DOHH2 (cell line): ENCODE measurements around the gene RAX2.

Experiments
- EZH2phosphoT487 ChIP-seq: fragments of 200-600 bp; sonication (generic); IDR thresholded peaks from 2 replicates; pipeline ENCODE4 v1.6.1; 2017; ENCODE audit warnings: borderline replicate concordance, mild to moderate bottlenecking, antibody characterized with exemption, low read length, moderate library complexity, mixed read lengths
- TF ChIP-seq, protein P1 (sequence below): fragments of 200-600 bp; sonication (generic); IDR thresholded peaks from one replicate; pipeline ENCODE4 v1.5.1; 2014; ENCODE audit warnings: antibody characterized with exemption, mild to moderate bottlenecking, low read depth, low read length; ENCODE audit not compliant: poor library complexity, severe bottlenecking

DNA sequence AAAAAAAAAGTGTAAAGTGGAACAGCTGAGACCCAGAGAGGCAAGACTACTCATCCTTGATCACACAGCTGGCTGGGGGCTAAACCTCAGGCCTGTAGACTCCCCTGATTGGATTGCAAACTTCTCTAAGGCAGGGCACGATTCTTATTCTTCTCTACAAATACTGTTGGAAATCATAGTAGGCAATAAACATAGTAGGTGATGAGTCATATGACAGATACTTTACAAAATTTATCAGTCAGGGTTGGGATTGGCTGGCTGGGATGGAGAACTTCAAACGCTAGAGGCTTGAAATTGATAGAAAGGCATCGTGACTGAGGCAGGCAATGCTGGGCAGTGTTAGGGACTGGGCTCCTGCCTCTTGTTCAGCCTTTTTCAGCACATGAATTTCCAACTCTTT lies 20.1 kb upstream of the RAX2 start:
- TF ChIP-seq, protein P1, sequence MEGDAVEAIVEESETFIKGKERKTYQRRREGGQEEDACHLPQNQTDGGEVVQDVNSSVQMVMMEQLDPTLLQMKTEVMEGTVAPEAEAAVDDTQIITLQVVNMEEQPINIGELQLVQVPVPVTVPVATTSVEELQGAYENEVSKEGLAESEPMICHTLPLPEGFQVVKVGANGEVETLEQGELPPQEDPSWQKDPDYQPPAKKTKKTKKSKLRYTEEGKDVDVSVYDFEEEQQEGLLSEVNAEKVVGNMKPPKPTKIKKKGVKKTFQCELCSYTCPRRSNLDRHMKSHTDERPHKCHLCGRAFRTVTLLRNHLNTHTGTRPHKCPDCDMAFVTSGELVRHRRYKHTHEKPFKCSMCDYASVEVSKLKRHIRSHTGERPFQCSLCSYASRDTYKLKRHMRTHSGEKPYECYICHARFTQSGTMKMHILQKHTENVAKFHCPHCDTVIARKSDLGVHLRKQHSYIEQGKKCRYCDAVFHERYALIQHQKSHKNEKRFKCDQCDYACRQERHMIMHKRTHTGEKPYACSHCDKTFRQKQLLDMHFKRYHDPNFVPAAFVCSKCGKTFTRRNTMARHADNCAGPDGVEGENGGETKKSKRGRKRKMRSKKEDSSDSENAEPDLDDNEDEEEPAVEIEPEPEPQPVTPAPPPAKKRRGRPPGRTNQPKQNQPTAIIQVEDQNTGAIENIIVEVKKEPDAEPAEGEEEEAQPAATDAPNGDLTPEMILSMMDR: no peak
- TF ChIP-seq EZH2phosphoT487: no peak
